HCT116 (cell line): Measurements from ENCODE around the gene MRPS21. TPM values are rescaled to one million over a fixed set of nuclear protein-coding genes. Genes with fewer than 3 reads are reported as not detected.

Experiments
- ATAC-seq: fragments of 200-7000 bp; cut with Tn5 transposase; 2 replicates; pipeline ENCODE4 v1.9.1; 2020; ENCODE audit warnings: mild to moderate bottlenecking, moderate library complexity
- BruUV-seq: library from RNA; stranded (reverse); fragments of 400-500 nt; replicated peaks from 2 replicates; lab custom pipeline; 2021; lab: Mats Ljungman, UMichigan
- CTCF ChIA-PET: fragments of 300-600 bp; sonication (Branson Sonifier 250); formaldehyde crosslinking; loops from one replicate; lab custom pipeline; 2021; ENCODE audit warnings: antibody characterized with exemption; lab: Charles Lee
- POLR2A ChIA-PET: fragments of 300-600, 350-600 bp; sonication (Branson Sonifier 250); formaldehyde crosslinking; loops from one replicate; lab custom pipeline; 2021; ENCODE audit warnings: antibody characterized with exemption; lab: Charles Lee
- RAD21 ChIA-PET, 2 experiments: fragments of 300-600 bp; sonication (Branson Sonifier 250); formaldehyde crosslinking; loops; one replicate each; lab custom pipeline; 2023; ENCODE audit warnings: low total read pairs in 2 of 2; ENCODE audit not compliant: uncharacterized antibody in 2 of 2, unreplicated experiment in 2 of 2, low non-redundant PET in 1 of 2; lab: Charles Lee
- DNase-seq: peaks from one replicate; pipeline ENCODE4 v3.0.0-alpha.2; 2010; ENCODE audit warnings: low read depth, low spot score
- H2AFZ ChIP-seq: fragments of 200-600 bp; shearing (Covaris generic), sonication (generic); 2 replicates; pipeline ENCODE4 v1.6.1; 2017; ENCODE audit warnings: low read depth, mixed run types, mixed read lengths, antibody characterized with exemption, low read length; ENCODE audit not compliant: poor library complexity, severe bottlenecking
- H3K27ac ChIP-seq: 2 replicates; pipeline ENCODE4 v1.5.1; 2012; ENCODE audit warnings: low read depth, low read length
- H3K27me3 ChIP-seq: fragments of 200-600 bp; sonication (generic); 2 replicates; pipeline ENCODE4 v1.6.1; 2016; ENCODE audit warnings: mixed run types, low read length, mixed read lengths; ENCODE audit not compliant: insufficient read depth
- H3K36me3 ChIP-seq, 2 experiments: fragments of 200-500 bp in 1 of 2; fragments of 200-600 bp in 1 of 2; sonication (Bioruptor generic) in 1 of 2; sonication (generic) in 1 of 2; 2 replicates each; pipeline versions ENCODE4 v1.5.1 to v1.6.1; 2014 to 2016; ENCODE audit warnings: low read length in 2 of 2, inconsistent platforms in 1 of 2, mixed read lengths in 1 of 2, mixed run types in 1 of 2; ENCODE audit not compliant: insufficient read depth in 2 of 2, control insufficient read depth in 1 of 2
- H3K4me1 ChIP-seq, 2 experiments: fragments of 200-600 bp in 1 of 2; sonication (generic) in 1 of 2; 2 replicates each; pipeline versions ENCODE4 v1.5.1 to v1.6.1; 2012 to 2017; ENCODE audit warnings: low read length in 2 of 2, inconsistent platforms in 1 of 2, mild to moderate bottlenecking in 1 of 2, mixed read lengths in 1 of 2, mixed run types in 1 of 2, moderate library complexity in 1 of 2; ENCODE audit not compliant: insufficient read depth in 2 of 2, control insufficient read depth in 1 of 2
- H3K4me2 ChIP-seq: fragments of 200-600 bp; sonication (generic); 2 replicates; pipeline ENCODE4 v1.6.1; 2017; ENCODE audit warnings: mixed run types, low read length, mixed read lengths
- H3K4me3 ChIP-seq, 2 experiments: fragments of 200-600 bp in 1 of 2; sonication (generic) in 1 of 2; replicated peaks in 1 of 2; 2 replicates each; pipeline ENCODE4 v1.5.1; 2011 to 2016; ENCODE audit warnings: low read length in 2 of 2, control low read depth in 1 of 2, low read depth in 1 of 2, mild to moderate bottlenecking in 1 of 2, mixed read lengths in 1 of 2, mixed run types in 1 of 2
- H3K79me2 ChIP-seq: fragments of 200-600 bp; sonication (generic); 2 replicates; pipeline ENCODE4 v1.6.1; 2017; ENCODE audit warnings: mild to moderate bottlenecking, mixed run types, low read length, moderate library complexity, mixed read lengths; ENCODE audit not compliant: insufficient read depth
- H3K9ac ChIP-seq: fragments of 200-600 bp; sonication (generic); 2 replicates; pipeline ENCODE4 v1.6.1; 2016; ENCODE audit warnings: low read length, mixed read lengths
- H3K9me2 ChIP-seq: fragments of 200-600 bp; sonication (generic), shearing (Covaris generic); 2 replicates; pipeline ENCODE4 v1.6.1; 2017; ENCODE audit warnings: mixed run types, mild to moderate bottlenecking, moderate library complexity; ENCODE audit not compliant: insufficient read depth
- H3K9me3 ChIP-seq, 2 experiments: fragments of 200-500 bp in 1 of 2; fragments of 200-600 bp in 1 of 2; sonication (Bioruptor generic) in 1 of 2; sonication (generic) in 1 of 2; 2 replicates each; pipeline ENCODE4 v1.6.1; 2014 to 2017; ENCODE audit warnings: low read length in 2 of 2, mixed read lengths in 2 of 2, inconsistent platforms in 1 of 2, low read depth in 1 of 2, mild to moderate bottlenecking in 1 of 2, mixed run types in 1 of 2, moderate library complexity in 1 of 2; ENCODE audit not compliant: control insufficient read depth in 1 of 2, insufficient read depth in 1 of 2
- H4K20me1 ChIP-seq: fragments of 200-600 bp; sonication (generic), shearing (Covaris generic); 2 replicates; pipeline ENCODE4 v1.6.1; 2017; ENCODE audit warnings: mixed run types, mild to moderate bottlenecking, moderate library complexity; ENCODE audit not compliant: insufficient read depth
- CEBPB ChIP-seq: IDR thresholded peaks from 2 replicates; pipeline ENCODE4 v1.6.1; 2012; ENCODE audit warnings: low read depth
- EZH2phosphoT487 ChIP-seq: fragments of 200-600 bp; IDR thresholded peaks from 2 replicates; pipeline ENCODE4 v1.6.1; 2018; ENCODE audit warnings: antibody characterized with exemption, borderline replicate concordance
- FOSL1 ChIP-seq: IDR thresholded peaks from 2 replicates; pipeline ENCODE4 v1.6.1; 2012; ENCODE audit warnings: low read depth
- POLR2AphosphoS5 ChIP-seq: IDR thresholded peaks from 2 replicates; pipeline ENCODE4 v1.6.1; 2011; ENCODE audit warnings: mild to moderate bottlenecking, low read depth, low read length, moderate library complexity
- RAD21 ChIP-seq: IDR thresholded peaks from 2 replicates; pipeline ENCODE4 v1.6.1; 2012; ENCODE audit warnings: low read depth, mild to moderate bottlenecking
- SP1 ChIP-seq: IDR thresholded peaks from 2 replicates; pipeline ENCODE4 v1.6.1; 2012; ENCODE audit warnings: low read depth
- SRF ChIP-seq: IDR thresholded peaks from 2 replicates; pipeline ENCODE4 v1.6.1; 2012; ENCODE audit warnings: low read depth
- ZFX ChIP-seq: fragments of 450-650 bp; IDR thresholded peaks from 2 replicates; pipeline ENCODE4 v1.6.1; 2017
- ZNF274 ChIP-seq: fragments of 200-500 bp; sonication (Bioruptor generic); IDR thresholded peaks from 2 replicates; pipeline ENCODE4 v1.6.1; 2014; ENCODE audit warnings: mild to moderate bottlenecking, low read depth, low read length, inconsistent platforms
- intact Hi-C: fragments of 100-400 bp; cut with micrococcal nuclease; formaldehyde crosslinking; loops from 2 replicates; pipeline ENCODE4 v1.10.0; 2022
- total RNA-seq: library from RNA; stranded (reverse); gene quantifications from one replicate; pipeline ENCODE4 v1.2.1, GENCODE V29; 2021; ENCODE audit not compliant: unreplicated experiment
- TF ChIP-seq, protein P1 (sequence below): IDR thresholded peaks from 2 replicates; pipeline ENCODE4 v1.6.1; 2011; ENCODE audit warnings: mild to moderate bottlenecking, low read length, moderate library complexity; ENCODE audit not compliant: insufficient replicate concordance; ENCODE audit errors: extremely low read depth
- TF ChIP-seq, protein P2 (sequence below): IDR thresholded peaks from 2 replicates; pipeline ENCODE4 v1.6.1; 2012; ENCODE audit warnings: low read depth
- TF ChIP-seq, protein P3 (sequence below): IDR thresholded peaks from 2 replicates; pipeline ENCODE4 v1.6.1; 2012

The MRPS21 gene
- total RNA-seq, 1 experiment from 2014 or later, result 96.9 TPM

DNA sequence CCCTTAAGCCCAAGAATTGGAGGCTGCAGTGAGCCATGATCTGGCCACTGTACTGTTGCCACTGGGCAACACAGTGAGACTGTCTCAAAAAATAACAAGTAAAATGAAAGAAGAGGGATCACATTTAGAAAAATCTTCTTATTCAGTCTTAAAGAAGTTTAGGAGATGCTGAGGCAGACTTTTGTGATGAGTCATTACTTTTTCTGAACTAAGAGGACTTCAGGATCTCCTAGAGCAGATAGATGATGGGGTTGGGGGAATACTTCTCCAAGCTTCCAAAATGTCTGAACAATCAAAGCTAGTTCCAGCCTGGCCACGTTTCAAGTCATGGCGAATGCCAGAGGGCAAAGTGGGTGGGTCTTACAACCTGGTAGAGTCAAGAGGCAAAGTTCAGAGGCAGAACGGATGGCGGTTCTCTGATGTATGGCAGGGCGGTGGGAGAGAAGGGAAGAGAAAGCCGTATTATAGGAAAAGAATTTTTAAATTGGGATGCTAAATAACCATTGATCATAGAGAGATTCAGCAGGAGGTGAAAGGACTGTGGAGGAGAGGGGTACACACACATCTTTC is 13.4 kb upstream of the MRPS21 start:
- POLR2A ChIA-PET, result no interaction called here

More for the DNA sequence above, 13.4 kb upstream of the MRPS21 start:
- no peak for TF ChIP-seq ZNF274
- TF ChIP-seq, protein P1, sequence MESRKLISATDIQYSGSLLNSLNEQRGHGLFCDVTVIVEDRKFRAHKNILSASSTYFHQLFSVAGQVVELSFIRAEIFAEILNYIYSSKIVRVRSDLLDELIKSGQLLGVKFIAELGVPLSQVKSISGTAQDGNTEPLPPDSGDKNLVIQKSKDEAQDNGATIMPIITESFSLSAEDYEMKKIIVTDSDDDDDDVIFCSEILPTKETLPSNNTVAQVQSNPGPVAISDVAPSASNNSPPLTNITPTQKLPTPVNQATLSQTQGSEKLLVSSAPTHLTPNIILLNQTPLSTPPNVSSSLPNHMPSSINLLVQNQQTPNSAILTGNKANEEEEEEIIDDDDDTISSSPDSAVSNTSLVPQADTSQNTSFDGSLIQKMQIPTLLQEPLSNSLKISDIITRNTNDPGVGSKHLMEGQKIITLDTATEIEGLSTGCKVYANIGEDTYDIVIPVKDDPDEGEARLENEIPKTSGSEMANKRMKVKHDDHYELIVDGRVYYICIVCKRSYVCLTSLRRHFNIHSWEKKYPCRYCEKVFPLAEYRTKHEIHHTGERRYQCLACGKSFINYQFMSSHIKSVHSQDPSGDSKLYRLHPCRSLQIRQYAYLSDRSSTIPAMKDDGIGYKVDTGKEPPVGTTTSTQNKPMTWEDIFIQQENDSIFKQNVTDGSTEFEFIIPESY, result no peak
- TF ChIP-seq, protein P2, sequence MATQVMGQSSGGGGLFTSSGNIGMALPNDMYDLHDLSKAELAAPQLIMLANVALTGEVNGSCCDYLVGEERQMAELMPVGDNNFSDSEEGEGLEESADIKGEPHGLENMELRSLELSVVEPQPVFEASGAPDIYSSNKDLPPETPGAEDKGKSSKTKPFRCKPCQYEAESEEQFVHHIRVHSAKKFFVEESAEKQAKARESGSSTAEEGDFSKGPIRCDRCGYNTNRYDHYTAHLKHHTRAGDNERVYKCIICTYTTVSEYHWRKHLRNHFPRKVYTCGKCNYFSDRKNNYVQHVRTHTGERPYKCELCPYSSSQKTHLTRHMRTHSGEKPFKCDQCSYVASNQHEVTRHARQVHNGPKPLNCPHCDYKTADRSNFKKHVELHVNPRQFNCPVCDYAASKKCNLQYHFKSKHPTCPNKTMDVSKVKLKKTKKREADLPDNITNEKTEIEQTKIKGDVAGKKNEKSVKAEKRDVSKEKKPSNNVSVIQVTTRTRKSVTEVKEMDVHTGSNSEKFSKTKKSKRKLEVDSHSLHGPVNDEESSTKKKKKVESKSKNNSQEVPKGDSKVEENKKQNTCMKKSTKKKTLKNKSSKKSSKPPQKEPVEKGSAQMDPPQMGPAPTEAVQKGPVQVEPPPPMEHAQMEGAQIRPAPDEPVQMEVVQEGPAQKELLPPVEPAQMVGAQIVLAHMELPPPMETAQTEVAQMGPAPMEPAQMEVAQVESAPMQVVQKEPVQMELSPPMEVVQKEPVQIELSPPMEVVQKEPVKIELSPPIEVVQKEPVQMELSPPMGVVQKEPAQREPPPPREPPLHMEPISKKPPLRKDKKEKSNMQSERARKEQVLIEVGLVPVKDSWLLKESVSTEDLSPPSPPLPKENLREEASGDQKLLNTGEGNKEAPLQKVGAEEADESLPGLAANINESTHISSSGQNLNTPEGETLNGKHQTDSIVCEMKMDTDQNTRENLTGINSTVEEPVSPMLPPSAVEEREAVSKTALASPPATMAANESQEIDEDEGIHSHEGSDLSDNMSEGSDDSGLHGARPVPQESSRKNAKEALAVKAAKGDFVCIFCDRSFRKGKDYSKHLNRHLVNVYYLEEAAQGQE, result no peak
- TF ChIP-seq, protein P3, sequence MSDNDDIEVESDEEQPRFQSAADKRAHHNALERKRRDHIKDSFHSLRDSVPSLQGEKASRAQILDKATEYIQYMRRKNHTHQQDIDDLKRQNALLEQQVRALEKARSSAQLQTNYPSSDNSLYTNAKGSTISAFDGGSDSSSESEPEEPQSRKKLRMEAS, result no peak
- no peak for TF ChIP-seq SP1
- TF ChIP-seq RAD21, result no peak
- no peak for TF ChIP-seq SRF
- no peak for TF ChIP-seq POLR2AphosphoS5
- no peak for TF ChIP-seq ZFX
- no peak for TF ChIP-seq FOSL1
- no peak for TF ChIP-seq CEBPB
- no peak for TF ChIP-seq EZH2phosphoT487
- TF ChIP-seq, all 23 proteins: peak for 0
- Histone ChIP-seq H3K9me3 (no peaks in the 10 kb centered on the region), H3K4me3 (no peak overlapping the region), H3K79me2 (no peaks in the 10 kb centered on the region), H3K4me1 (no peaks in the 10 kb centered on the region), H3K9ac (no peak overlapping the region), H4K20me1 (no peaks in the 10 kb centered on the region), H2AFZ (no peak overlapping the region), H3K27me3 (no peaks in the 10 kb centered on the region), H3K27ac (no peak overlapping the region), H3K9me2 (no peaks in the 10 kb centered on the region), H3K36me3 (no peaks in the 10 kb centered on the region), H3K4me2 (no peak overlapping the region)
- ATAC-seq (no peak), DNase-seq (no peak)
- BruUV-seq, result no TSS peak
- RAD21 ChIA-PET, result no interaction called here
- CTCF ChIA-PET, result no interaction called here
- intact Hi-C loops, result no loop called here
